ENCODE measurements around the gene PFN2. TPM values are rescaled to one million over a fixed set of nuclear protein-coding genes. Genes with fewer than 3 reads are reported as not detected.
"Not testable (repeated sequence)": the region's sequence is repeated elsewhere in the genome, so short reads cannot be mapped to it uniquely, and the experiment has no call there.

PFN2 gene
- total and polyA plus RNA-seq, 2 experiments from 2014 or later = 174 to 246 TPM

DNA sequence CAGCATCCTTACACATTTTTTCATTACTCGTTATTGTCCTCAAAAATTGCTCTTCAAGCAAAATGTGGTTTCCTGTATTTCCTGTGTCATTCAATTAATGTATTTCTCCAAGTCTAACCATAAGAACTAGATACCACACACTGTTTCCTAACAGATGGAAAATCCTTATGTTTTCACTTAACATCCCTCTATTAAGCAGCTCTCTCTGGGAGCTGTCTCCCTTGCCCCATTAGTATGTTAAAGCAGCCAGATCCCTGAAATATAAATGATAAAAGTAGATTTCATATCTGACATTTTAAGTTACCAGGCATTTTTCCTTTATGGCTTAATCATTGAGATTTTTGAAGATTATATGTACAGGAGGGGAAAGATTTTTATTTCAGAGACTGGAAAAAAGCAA is 15.9 kb downstream of the PFN2 start:
- Histone ChIP-seq H3K27me3 (replicated peaks; ENCODE audit: insufficient read depth) (no peaks in the 10 kb centered on the region), H3K9me2 (ENCODE audit: insufficient read depth) (no peaks in the 10 kb centered on the region), H2AFZ (no peak overlapping the region), H4K20me1 (ENCODE audit: insufficient read depth) (no peaks in the 10 kb centered on the region), H3K36me3 (ENCODE audit: low read depth) (peaks cover 16% of the 10 kb centered on the region; the same call in 1 of the 2 replicates), H3K79me2 (ENCODE audit: insufficient read depth) (peaks cover 82% of the 10 kb centered on the region), H3K4me3 (no peak overlapping the region), H3K9ac (no peak overlapping the region), H3F3A (ENCODE audit: insufficient read depth) (peaks cover 11% of the 10 kb centered on the region; the same call in 1 of the 2 replicates), H3K27ac (no peak overlapping the region), H3K9me3 (ENCODE audit: low read depth) (no peaks in the 10 kb centered on the region), H3K4me2 (ENCODE audit: unreplicated experiment) (peak overlapping the region; percentile 4), H3K4me1 (ENCODE audit: insufficient read depth) (peaks cover 26% of the 10 kb centered on the region)
- 10 to 16% methylated on average over 1 of the region's 1 CpG for WGBS, 2 experiments (ENCODE audit: low coverage in 1 of 2, low lambda C conversion rate in 2 of 2, missing lambda C conversion rate in 2 of 2)
- TF ChIP-seq EZH2phosphoT487 (IDR thresholded peaks at IDR 0.05; ENCODE audit: insufficient read depth, low read depth) (no peak), EZH2 (IDR thresholded peaks at IDR 0.05; ENCODE audit: insufficient read depth, poor library complexity, severe bottlenecking) (no peak)
- in situ Hi-C loops (cut with MboI) = loop anchor here (10.0 kb wide), 1 partner anchor 550 kb away; no protein-coding TSS in a partner anchor
- peak; percentile 19 for DNase-seq

DNA sequence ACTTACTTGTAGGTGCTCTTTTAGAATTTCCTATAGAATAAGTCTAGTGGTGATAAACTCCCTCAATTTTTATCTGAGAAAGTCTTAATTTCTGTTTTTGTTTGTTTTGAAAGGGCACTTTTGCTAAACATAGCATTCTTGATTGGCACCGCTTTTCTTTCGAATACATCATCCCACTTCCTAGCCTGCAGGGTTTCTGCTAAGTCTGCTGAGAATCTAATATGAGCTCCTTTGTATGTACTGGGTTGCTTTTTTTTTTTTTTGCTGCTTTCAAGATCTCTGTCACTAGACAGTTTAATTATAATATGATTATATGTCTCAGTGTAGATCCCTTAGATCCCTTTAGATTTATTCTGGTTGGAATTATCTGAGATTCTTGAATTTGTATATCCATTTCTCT is 21.5 kb downstream of the PFN2 start:
- Histone ChIP-seq H3K36me3 (ENCODE audit: low read depth) (peaks cover 5% of the 10 kb centered on the region; the same call in 1 of the 2 replicates), H3K9ac (no peak overlapping the region), H2AFZ (no peak overlapping the region), H3F3A (ENCODE audit: insufficient read depth) (0 out of 2 replicates have a peak, but pooled peaks cover 7% of the 10 kb centered on the region), H3K79me2 (ENCODE audit: insufficient read depth) (peaks cover 30% of the 10 kb centered on the region), H3K4me2 (ENCODE audit: unreplicated experiment) (no peak overlapping the region), H4K20me1 (ENCODE audit: insufficient read depth) (no peaks in the 10 kb centered on the region; the same call in 1 of the 2 replicates), H3K27me3 (replicated peaks; ENCODE audit: insufficient read depth) (no peaks in the 10 kb centered on the region), H3K9me3 (ENCODE audit: low read depth) (no peaks in the 10 kb centered on the region), H3K4me1 (ENCODE audit: insufficient read depth) (0 out of 2 replicates have a peak, but pooled peaks cover 2% of the 10 kb centered on the region), H3K4me3 (no peak overlapping the region), H3K9me2 (ENCODE audit: insufficient read depth) (no peaks in the 10 kb centered on the region), H3K27ac (no peak overlapping the region)
- TF ChIP-seq EZH2phosphoT487 (IDR thresholded peaks at IDR 0.05; ENCODE audit: insufficient read depth, low read depth) = no peak
- TF ChIP-seq EZH2 (IDR thresholded peaks at IDR 0.05; ENCODE audit: insufficient read depth, poor library complexity, severe bottlenecking) = no peak
- DNase-seq = no peak
- 98 to 99% methylated on average over 2 of the region's 2 CpGs for WGBS, 2 experiments (ENCODE audit: low coverage in 1 of 2, low lambda C conversion rate in 2 of 2, missing lambda C conversion rate in 2 of 2)
- in situ Hi-C loops (cut with MboI) = no loop called here

DNA sequence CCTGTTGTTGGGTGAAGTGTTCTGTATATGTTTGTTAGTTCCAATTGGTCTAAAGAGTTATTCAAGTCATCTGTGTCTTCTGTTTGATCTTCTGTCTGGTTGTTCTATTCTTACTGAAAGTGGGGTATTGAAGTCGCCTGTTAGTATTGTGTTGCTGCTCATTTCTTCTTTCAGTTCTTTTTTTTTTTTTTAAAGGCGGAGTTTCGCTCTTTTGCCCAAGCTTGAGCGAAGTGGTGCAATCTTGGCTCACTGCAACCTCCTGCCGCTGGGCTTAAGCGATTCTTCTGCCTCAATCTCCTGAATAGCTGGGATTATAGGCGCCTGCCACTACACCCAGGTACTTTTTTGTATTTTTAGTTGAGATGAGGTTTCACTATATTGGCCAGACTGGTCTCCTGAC is 23.5 kb downstream of the PFN2 start:
- H3K9ac ChIP-seq = no peak overlapping the region
- 97 to 99% methylated on average over 7 of the region's 7 CpGs for WGBS, 2 experiments (ENCODE audit: low coverage in 1 of 2, low lambda C conversion rate in 2 of 2, missing lambda C conversion rate in 2 of 2)
- in situ Hi-C loops (cut with MboI) = no loop called here

DNA sequence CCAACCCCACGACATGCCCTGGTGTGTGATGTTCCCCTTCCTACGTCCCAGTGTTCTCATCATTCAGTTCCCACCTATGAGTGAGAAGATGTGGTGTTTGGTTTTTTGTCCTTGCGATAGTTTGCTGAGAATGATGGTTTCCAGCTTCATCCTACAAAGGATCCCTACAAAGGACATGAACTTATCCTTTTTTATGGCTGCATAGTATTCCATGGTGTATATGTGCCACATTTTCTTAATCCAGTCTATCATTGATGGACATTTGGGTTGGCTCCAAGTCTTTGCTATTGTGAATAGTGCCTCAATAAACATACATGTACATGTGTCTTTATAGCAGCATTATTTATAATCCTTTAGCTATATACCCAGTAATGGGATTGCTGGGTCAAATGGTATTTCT is 26.7 kb downstream of the PFN2 start:
- H3K4me1 ChIP-seq (ENCODE audit: insufficient read depth) = peaks cover 28% of the 10 kb centered on the region
- H3K9me3 ChIP-seq (ENCODE audit: low read depth); H3K9me2 ChIP-seq (ENCODE audit: insufficient read depth); H3K4me2 ChIP-seq (ENCODE audit: unreplicated experiment); H3K4me3 ChIP-seq; in situ Hi-C loops (cut with MboI); H2AFZ ChIP-seq; DNase-seq; H4K20me1 ChIP-seq (ENCODE audit: insufficient read depth); H3K27ac ChIP-seq; H3K9ac ChIP-seq; H3K36me3 ChIP-seq (ENCODE audit: low read depth); H3K27me3 ChIP-seq (replicated peaks; ENCODE audit: insufficient read depth): not testable (repeated sequence)
- H3K79me2 ChIP-seq (ENCODE audit: insufficient read depth) = peaks cover 13% of the 10 kb centered on the region
- peaks cover 28% of the 10 kb centered on the region for H3F3A ChIP-seq (ENCODE audit: insufficient read depth)
- 98 to 100% methylated on average over 3 of the region's 3 CpGs for WGBS, 2 experiments (ENCODE audit: low coverage in 1 of 2, low lambda C conversion rate in 2 of 2, missing lambda C conversion rate in 2 of 2)

More for the DNA sequence above, 23.5 kb downstream of the PFN2 start:
- Histone ChIP-seq H3K4me1 (ENCODE audit: insufficient read depth) (peaks cover 3% of the 10 kb centered on the region), H3K27ac (no peak overlapping the region), H3K9me3 (ENCODE audit: low read depth) (no peaks in the 10 kb centered on the region), H4K20me1 (ENCODE audit: insufficient read depth) (no peaks in the 10 kb centered on the region; the same call in 1 of the 2 replicates), H2AFZ (no peak overlapping the region), H3K9me2 (ENCODE audit: insufficient read depth) (no peaks in the 10 kb centered on the region), H3K4me3 (no peak overlapping the region), H3K36me3 (ENCODE audit: low read depth) (no peaks in the 10 kb centered on the region), H3K4me2 (ENCODE audit: unreplicated experiment) (no peak overlapping the region), H3K27me3 (replicated peaks; ENCODE audit: insufficient read depth) (no peaks in the 10 kb centered on the region), H3K79me2 (ENCODE audit: insufficient read depth) (peaks cover 19% of the 10 kb centered on the region), H3F3A (ENCODE audit: insufficient read depth) (peaks cover 11% of the 10 kb centered on the region; the same call in 1 of the 2 replicates)
- TF ChIP-seq EZH2 (IDR thresholded peaks at IDR 0.05; ENCODE audit: insufficient read depth, poor library complexity, severe bottlenecking) (no peak), EZH2phosphoT487 (IDR thresholded peaks at IDR 0.05; ENCODE audit: insufficient read depth, low read depth) (no peak)
- DNase-seq = no peak

DNA sequence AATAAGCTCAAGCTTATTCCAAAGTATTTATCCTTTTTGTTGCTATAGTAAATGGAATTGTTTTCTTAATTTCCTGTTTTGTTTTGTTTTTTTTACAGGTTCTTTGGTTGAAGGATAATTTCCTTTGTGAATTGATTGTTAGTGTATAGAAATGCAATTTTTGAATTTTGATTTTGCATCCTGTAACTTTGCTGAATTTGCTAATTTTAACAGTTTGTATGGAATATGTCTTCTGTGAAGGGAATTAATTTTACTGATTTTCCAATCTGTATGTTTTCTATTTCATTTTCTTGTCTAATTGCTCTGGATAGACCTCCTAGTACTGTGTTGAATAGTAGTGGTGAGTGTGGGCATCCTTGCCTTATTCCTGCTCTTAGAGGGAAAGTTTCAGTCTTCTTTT is 28.3 kb downstream of the PFN2 start:
- Histone ChIP-seq H4K20me1 (ENCODE audit: insufficient read depth) (no peaks in the 10 kb centered on the region; the same call in 1 of the 2 replicates), H3K4me3 (no peak overlapping the region), H3K4me2 (ENCODE audit: unreplicated experiment) (no peak overlapping the region), H3K9me2 (ENCODE audit: insufficient read depth) (no peaks in the 10 kb centered on the region), H3K9ac (no peak overlapping the region), H3F3A (ENCODE audit: insufficient read depth) (peaks cover 33% of the 10 kb centered on the region), H3K36me3 (ENCODE audit: low read depth) (no peaks in the 10 kb centered on the region), H3K27me3 (replicated peaks; ENCODE audit: insufficient read depth) (no peaks in the 10 kb centered on the region), H3K4me1 (ENCODE audit: insufficient read depth) (peaks cover 37% of the 10 kb centered on the region), H3K79me2 (ENCODE audit: insufficient read depth) (peaks cover 10% of the 10 kb centered on the region), H2AFZ (no peak overlapping the region), H3K27ac (no peak overlapping the region), H3K9me3 (ENCODE audit: low read depth) (no peaks in the 10 kb centered on the region)
- no peak for DNase-seq
- TF ChIP-seq EZH2 (IDR thresholded peaks at IDR 0.05; ENCODE audit: insufficient read depth, poor library complexity, severe bottlenecking) = no peak
- TF ChIP-seq EZH2phosphoT487 (IDR thresholded peaks at IDR 0.05; ENCODE audit: insufficient read depth, low read depth) = no peak
- in situ Hi-C loops (cut with MboI) = no loop called here
